RWPE2 (cell line): ENCODE data around the gene AIFM3.
A peak's percentile ranks its signal among the peaks of the same experiment; 100 is the strongest.

Experiments
- ATAC-seq: fragments of 200-7000 bp; cut with Tn5 transposase; 3 replicates; pipeline ENCODE4 v1.9.1; 2021; ENCODE audit warnings: low read depth
- DNase-seq: peaks from one replicate; pipeline ENCODE4 v3.0.0-alpha.2; 2020; ENCODE audit warnings: low spot score
- H3K27ac ChIP-seq: fragments of 450-650 bp; 2 replicates; pipeline ENCODE4 v1.5.1; 2017; ENCODE audit warnings: mild to moderate bottlenecking; ENCODE audit not compliant: poor library complexity, severe bottlenecking
- H3K27me3 ChIP-seq: fragments of 250-450 bp; sonication (Bioruptor Pico); 2 replicates; pipeline ENCODE4 v1.5.1; 2021; ENCODE audit warnings: mild to moderate bottlenecking, moderate library complexity; ENCODE audit not compliant: insufficient read depth, poor library complexity, severe bottlenecking
- H3K36me3 ChIP-seq: fragments of 250-450 bp; sonication (Bioruptor Pico); 2 replicates; pipeline ENCODE4 v1.5.1; 2020; ENCODE audit warnings: low read depth, mild to moderate bottlenecking, moderate library complexity
- H3K4me1 ChIP-seq: fragments of 250-450 bp; sonication (Bioruptor Pico); 2 replicates; pipeline ENCODE4 v1.5.1; 2021; ENCODE audit warnings: mild to moderate bottlenecking, moderate library complexity; ENCODE audit not compliant: insufficient read depth, poor library complexity, severe bottlenecking
- H3K4me3 ChIP-seq: fragments of 250-450 bp; sonication (Bioruptor Pico); 2 replicates; pipeline ENCODE4 v1.5.1; 2021; ENCODE audit warnings: mild to moderate bottlenecking, moderate library complexity; ENCODE audit not compliant: severe bottlenecking
- H3K9me3 ChIP-seq: fragments of 250-450 bp; sonication (Bioruptor Pico); 2 replicates; pipeline ENCODE4 v1.5.1; 2021; ENCODE audit warnings: mild to moderate bottlenecking, moderate library complexity; ENCODE audit not compliant: severe bottlenecking
- TF ChIP-seq, protein P1 (sequence below): fragments of 450-650 bp; IDR thresholded peaks from one replicate; pipeline ENCODE4 v1.5.1; 2017; ENCODE audit warnings: mild to moderate bottlenecking, moderate library complexity; ENCODE audit not compliant: poor library complexity, severe bottlenecking

Gene AIFM3

DNA sequence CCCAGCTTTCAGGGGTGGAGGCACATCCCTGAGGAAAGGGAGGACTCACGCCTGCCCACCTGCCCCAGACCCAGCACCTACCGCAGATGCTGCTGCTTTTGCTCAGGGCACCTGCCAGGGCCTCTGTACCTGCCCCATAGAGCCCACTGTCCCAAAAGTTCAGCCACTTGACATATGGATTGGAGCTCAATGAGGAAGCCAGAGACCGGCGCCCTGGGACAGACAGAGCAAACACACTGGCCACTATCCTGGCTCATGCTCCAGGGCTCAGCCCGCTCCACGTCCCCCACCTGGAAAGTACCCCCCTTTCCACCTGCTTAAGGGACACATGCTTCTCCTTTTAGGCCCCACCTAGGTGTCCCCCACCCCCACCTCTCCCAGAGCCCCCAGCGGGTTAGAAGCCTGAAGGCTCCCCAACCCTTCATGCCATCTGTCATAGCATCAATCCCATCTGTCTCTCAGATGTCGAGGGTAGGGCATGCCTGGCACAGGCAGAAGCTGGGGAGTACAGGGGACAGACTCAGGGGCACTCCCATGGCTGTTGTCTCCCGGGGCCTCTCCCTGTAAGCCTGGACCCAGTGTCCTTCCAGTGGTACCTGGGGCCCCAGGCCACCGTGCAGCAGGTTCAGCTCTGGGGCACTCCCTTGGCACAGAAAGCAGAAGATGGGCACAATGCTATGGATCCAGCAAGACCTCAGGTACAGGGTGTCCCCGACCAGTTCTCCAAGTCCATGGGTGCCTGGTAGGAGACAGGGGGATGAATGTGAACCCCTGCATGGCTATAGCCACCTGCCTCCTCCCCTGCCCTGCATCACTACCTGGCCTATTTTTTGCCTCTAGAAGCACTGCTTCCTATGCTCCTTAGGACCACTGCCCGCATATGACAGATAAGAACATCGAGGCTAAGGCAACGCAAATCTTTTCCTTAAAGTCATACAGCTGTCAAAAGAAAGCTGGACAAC is 45.7 kb downstream of the AIFM3 start:
- H3K9me3 ChIP-seq: no peaks in the 10 kb centered on the region
- H3K4me3 ChIP-seq: no peak overlapping the region
- no peak overlapping the region for H3K27ac ChIP-seq
- peaks cover 6% of the 10 kb centered on the region for H3K4me1 ChIP-seq
- no peak for DNase-seq
- no peaks in the 10 kb centered on the region for H3K36me3 ChIP-seq
- TF ChIP-seq, protein P1, sequence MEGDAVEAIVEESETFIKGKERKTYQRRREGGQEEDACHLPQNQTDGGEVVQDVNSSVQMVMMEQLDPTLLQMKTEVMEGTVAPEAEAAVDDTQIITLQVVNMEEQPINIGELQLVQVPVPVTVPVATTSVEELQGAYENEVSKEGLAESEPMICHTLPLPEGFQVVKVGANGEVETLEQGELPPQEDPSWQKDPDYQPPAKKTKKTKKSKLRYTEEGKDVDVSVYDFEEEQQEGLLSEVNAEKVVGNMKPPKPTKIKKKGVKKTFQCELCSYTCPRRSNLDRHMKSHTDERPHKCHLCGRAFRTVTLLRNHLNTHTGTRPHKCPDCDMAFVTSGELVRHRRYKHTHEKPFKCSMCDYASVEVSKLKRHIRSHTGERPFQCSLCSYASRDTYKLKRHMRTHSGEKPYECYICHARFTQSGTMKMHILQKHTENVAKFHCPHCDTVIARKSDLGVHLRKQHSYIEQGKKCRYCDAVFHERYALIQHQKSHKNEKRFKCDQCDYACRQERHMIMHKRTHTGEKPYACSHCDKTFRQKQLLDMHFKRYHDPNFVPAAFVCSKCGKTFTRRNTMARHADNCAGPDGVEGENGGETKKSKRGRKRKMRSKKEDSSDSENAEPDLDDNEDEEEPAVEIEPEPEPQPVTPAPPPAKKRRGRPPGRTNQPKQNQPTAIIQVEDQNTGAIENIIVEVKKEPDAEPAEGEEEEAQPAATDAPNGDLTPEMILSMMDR: no peak
- no peaks in the 10 kb centered on the region for H3K27me3 ChIP-seq
- ATAC-seq: no peak

DNA sequence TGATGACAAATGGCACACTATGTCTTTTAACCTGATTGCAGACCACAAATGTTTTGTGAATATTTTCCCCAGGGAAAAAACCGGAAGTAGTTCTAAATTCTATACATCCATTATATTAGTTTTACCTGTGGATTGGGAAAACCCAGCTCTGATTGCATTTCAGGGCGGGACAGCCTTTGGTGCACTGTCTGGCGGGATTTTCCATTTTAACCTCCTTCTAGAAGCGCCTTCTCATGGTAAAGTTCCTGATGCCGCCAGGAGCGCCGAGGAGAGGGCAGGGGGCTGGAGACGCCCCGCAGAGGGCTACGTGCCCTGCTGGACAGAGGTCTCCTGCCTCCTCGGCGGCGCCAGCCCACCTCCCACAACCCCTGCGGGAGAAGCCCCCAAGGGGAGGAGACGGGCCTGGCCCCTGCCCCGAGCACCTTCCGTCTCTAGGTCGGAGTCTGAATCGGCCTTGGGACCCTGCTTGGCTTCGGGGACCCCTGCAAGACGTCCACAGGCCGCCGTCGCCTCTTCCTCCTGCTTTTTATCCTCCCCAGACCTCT is 46.7 kb downstream of the AIFM3 start:
- peaks cover 6% of the 10 kb centered on the region for H3K4me1 ChIP-seq
- TF ChIP-seq, protein P1: no peak
- H3K27ac ChIP-seq: peak overlapping the region; percentile 41

DNA sequence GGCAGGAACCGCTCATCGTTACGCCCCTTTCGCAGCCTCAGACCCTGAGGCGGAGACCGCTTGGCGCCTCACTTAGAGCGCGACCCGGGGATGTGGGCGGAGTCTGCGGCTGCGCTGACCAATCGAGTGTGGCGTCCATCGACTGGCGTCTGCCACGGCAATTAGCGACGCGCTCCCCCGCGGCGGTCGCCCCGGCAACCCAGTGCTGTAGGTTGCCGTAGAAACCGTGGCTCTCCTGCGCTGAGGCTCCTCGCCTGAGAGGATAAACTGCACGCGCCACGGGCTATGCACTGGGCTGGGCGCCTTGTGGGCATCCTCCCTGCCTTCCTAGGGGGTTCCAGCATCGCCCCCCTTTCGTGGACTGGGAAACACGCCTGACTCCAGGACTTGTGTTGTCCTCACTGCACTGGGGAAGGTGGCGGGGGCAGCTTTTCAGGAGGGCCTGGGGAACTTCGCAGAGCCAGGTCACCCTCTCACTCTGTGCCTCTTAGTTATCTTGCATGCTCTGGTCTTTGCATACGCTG is 47.2 kb downstream of the AIFM3 start:
- TF ChIP-seq, protein P1: no peak
- H3K4me1 ChIP-seq: peaks cover 6% of the 10 kb centered on the region
- H3K36me3 ChIP-seq: no peaks in the 10 kb centered on the region
- H3K27me3 ChIP-seq: no peaks in the 10 kb centered on the region
- no peaks in the 10 kb centered on the region for H3K9me3 ChIP-seq
- H3K27ac ChIP-seq: peak overlapping the region; percentile 41
- peak; percentile 87 for DNase-seq
- H3K4me3 ChIP-seq: peak overlapping the region; percentile 35
- ATAC-seq: peak; percentile 86

More for the DNA sequence above, 46.7 kb downstream of the AIFM3 start:
- ATAC-seq (peak; percentile 2; the same call in 2 of the 3 replicates), DNase-seq (no peak)
- H3K27me3 ChIP-seq: no peaks in the 10 kb centered on the region
- H3K9me3 ChIP-seq: no peaks in the 10 kb centered on the region
- peak overlapping the region; percentile 35 for H3K4me3 ChIP-seq
- no peaks in the 10 kb centered on the region for H3K36me3 ChIP-seq

DNA sequence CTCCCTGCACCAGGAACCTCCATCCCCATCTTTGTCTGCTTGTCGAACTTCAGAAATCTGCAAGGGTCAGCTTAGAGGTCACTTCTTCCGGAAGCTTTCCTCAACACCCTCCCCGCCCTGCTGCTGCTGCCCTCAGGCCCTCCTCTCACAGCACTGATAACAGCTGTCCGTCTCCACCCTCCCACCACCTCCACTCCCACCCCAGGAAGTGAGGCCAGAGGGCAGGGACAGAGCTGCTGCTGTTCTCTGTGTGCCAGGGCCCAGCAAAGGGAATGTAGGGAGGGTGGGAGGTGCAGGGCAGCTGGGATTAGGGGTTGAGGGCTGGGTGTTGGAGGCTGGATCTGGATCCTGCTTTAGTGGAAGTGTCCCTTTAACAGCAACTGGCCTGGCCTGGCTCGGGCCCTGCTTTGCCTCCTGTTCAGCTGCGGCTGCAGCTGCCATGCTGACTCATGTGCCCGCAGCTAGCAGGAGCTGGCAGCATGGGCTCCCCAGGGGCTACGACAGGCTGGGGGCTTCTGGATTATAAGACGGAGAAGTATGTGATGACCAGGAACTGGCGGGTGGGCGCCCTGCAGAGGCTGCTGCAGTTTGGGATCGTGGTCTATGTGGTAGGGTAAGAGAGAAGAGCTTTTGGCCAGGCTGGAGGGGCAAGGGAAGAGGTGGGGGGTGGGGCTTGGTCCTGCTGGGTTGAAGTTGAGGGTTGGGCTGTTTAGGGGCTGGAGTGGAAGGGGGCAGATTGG is 47.8 kb downstream of the AIFM3 start, which contains the start of gene P2RX6:
P2RX6 (plus strand) TSS at position 440 of the 740 bp plus-strand sequence; CDS start at position 450, 10 bp downstream.
- Histone ChIP-seq H3K27me3 (no peaks in the 10 kb centered on the region), H3K4me1 (peaks cover 6% of the 10 kb centered on the region), H3K4me3 (peak within 1 kb of the TSS; percentile 35), H3K27ac (peak within 1 kb of the TSS; percentile 41), H3K9me3 (no peaks in the 10 kb centered on the region), H3K36me3 (no peaks in the 10 kb centered on the region)
- ATAC-seq: peak; percentile 48
- peak; percentile 54 for DNase-seq
- TF ChIP-seq, protein P1: no peak
